Tibial nerve (tissue), 4 donors: Measurements from ENCODE around the gene SIAH2. TPM values are rescaled to one million over a fixed set of nuclear protein-coding genes. Genes with fewer than 3 reads are reported as not detected.
A peak's percentile ranks its signal among the peaks of the same experiment; 100 is the strongest.

Source experiments
- DNase-seq, 2 donors: peaks; one replicate each; pipeline ENCODE4 v3.0.0-alpha.2; 2019; ENCODE audit warnings: low spot score in 2 of 2
- H3K27ac ChIP-seq, 4 donors: fragments of 200-600 bp; sonication (generic) in 3 of 4; one replicate each; pipeline ENCODE4 v1.5.1; 2017 to 2019; ENCODE audit warnings: mild to moderate bottlenecking in 1 of 4
- H3K27me3 ChIP-seq, 2 donors: fragments of 200-600 bp; sonication (generic) in 1 of 2; one replicate each; pipeline versions ENCODE4 v1.5.1 to v1.6.0; 2017 to 2019
- H3K36me3 ChIP-seq, 3 donors: fragments of 200-600 bp; sonication (generic); one replicate each; pipeline ENCODE4 v1.5.1; 2018 to 2019
- H3K4me1 ChIP-seq, 4 donors: fragments of 200-600 bp; sonication (generic) in 3 of 4; one replicate each; pipeline ENCODE4 v1.5.1; 2017 to 2019
- H3K4me3 ChIP-seq, 4 donors: fragments of 200-600 bp; sonication (generic) in 3 of 4; one replicate each; pipeline ENCODE4 v1.5.1; 2017 to 2019; ENCODE audit warnings: mild to moderate bottlenecking in 1 of 4, moderate library complexity in 1 of 4
- H3K9me3 ChIP-seq, 4 donors: fragments of 200-600 bp; sonication (generic) in 3 of 4; one replicate each; pipeline ENCODE4 v1.5.1; 2017 to 2019
- EP300 ChIP-seq, 2 donors: sonication (generic); formaldehyde crosslinking; IDR thresholded peaks; one replicate each; pipeline ENCODE4 v1.6.1; 2017; ENCODE audit warnings: antibody characterized with exemption in 2 of 2, mild to moderate bottlenecking in 1 of 2
- POLR2A ChIP-seq, 2 donors: fragments of 450-650 bp; IDR thresholded peaks; one replicate each; pipeline ENCODE4 v1.6.1; 2017; ENCODE audit warnings: antibody characterized with exemption in 2 of 2, mild to moderate bottlenecking in 2 of 2, moderate library complexity in 2 of 2
- WGBS, 2 donors: methylation state at CpG; one replicate each; pipeline ENCODE4 v1.1.5; 2018; 5-methylcytosine and 5-hydroxymethylcytosine counted together
- total RNA-seq, 4 donors: library from RNA; depleted of rRNA; stranded (reverse); fragments of >200 nt; gene quantifications; one replicate each; pipeline ENCODE4 v1.1.0, GENCODE V29; 2016
- TF ChIP-seq, protein P1 (sequence below), 5 experiments: fragments of 200-600 bp in 3 of 5; fragments of 450-650 bp in 2 of 5; sonication (generic) in 3 of 5; IDR thresholded peaks; one replicate each; pipeline ENCODE4 v1.5.1; 2016 to 2019; ENCODE audit warnings: antibody characterized with exemption in 5 of 5, mild to moderate bottlenecking in 3 of 5, moderate library complexity in 2 of 5

Gene SIAH2, protein sequence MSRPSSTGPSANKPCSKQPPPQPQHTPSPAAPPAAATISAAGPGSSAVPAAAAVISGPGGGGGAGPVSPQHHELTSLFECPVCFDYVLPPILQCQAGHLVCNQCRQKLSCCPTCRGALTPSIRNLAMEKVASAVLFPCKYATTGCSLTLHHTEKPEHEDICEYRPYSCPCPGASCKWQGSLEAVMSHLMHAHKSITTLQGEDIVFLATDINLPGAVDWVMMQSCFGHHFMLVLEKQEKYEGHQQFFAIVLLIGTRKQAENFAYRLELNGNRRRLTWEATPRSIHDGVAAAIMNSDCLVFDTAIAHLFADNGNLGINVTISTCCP
- 10 to 100 TPM; 60.5 to 73.7 (median 62.7) TPM for total RNA-seq

DNA sequence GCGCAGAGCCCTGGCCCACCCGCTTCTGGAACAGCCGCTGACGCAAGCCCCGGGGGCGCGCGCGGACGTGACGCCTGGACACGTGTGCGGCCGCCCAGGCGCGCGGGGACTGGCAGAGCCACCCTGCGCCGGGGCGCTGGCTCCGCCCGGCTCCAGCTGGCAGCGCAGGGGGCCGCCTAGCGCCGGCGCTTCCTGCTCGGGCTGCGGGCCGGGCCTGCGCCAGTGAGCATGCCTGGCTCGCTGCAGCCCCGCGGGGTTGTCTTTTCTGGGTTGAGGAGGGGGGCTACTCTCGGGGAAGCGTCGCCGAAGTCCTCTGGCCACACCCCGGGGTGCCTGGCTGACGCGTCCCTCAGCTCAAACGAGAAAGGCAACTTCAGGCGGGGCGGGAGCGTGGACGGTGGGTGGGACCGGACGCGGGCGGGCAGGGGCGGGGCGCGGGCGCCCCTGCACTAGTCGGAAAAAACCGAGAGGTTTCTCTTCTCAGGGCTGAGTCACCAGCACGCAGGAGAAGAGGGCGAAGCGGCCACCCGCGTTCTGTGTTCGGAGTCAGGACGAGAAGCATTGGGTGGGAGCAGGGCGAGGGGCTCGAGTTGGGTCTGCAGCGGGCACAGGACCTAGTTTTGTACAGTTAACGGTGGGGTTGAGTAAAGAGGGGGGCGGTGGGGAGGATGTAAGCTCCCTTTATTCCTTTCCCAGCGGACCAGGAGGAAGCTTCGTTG, at the start of gene SIAH2:
TSS of gene SIAH2 (minus strand) at position 48 of the 719 bp plus-strand sequence. CDS start 320 bp downstream, outside the sequence.
- WGBS, 2 donors: 0% methylated on average over 22 to 37 of the region's 70 CpGs
- no peaks in the 10 kb centered on the region for H3K27me3 ChIP-seq
- DNase-seq: peak; percentile 85 to 86

DNA sequence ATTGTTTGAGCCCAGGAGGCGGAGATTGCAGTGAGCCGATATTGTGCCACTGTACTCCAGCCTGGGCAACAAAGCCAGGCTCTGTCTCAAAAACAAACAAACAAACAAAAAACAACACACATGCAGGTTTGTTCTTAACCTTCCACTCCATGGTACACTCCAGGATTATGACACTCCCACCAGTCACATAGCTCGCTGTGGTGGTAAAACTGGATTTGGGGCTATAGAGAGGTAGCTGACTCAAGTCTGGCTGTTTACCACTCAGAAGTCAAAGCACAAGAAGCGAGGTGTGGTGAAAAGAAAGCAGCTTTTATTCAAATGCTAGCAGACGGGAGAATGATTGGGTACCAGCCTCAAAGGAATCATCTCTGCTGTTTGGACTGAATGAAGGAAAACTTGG, 49.0 kb upstream of the SIAH2 start:
- Histone ChIP-seq H3K36me3 (no peaks in the 10 kb centered on the region), H3K27ac (no peak overlapping the region), H3K4me1 (no peaks in the 10 kb centered on the region), H3K9me3 (no peaks in the 10 kb centered on the region), H3K4me3 (no peak overlapping the region), H3K27me3 (peaks cover 0 to 6% of the 10 kb centered on the region in 2 donors)
- no peak for TF ChIP-seq EP300 (IDR thresholded peaks at IDR 0.05)
- TF ChIP-seq, protein P1, sequence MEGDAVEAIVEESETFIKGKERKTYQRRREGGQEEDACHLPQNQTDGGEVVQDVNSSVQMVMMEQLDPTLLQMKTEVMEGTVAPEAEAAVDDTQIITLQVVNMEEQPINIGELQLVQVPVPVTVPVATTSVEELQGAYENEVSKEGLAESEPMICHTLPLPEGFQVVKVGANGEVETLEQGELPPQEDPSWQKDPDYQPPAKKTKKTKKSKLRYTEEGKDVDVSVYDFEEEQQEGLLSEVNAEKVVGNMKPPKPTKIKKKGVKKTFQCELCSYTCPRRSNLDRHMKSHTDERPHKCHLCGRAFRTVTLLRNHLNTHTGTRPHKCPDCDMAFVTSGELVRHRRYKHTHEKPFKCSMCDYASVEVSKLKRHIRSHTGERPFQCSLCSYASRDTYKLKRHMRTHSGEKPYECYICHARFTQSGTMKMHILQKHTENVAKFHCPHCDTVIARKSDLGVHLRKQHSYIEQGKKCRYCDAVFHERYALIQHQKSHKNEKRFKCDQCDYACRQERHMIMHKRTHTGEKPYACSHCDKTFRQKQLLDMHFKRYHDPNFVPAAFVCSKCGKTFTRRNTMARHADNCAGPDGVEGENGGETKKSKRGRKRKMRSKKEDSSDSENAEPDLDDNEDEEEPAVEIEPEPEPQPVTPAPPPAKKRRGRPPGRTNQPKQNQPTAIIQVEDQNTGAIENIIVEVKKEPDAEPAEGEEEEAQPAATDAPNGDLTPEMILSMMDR (IDR thresholded peaks at IDR 0.05): no peak
- no peak for TF ChIP-seq POLR2A (IDR thresholded peaks at IDR 0.05)
- no peak for DNase-seq
- WGBS, 2 donors: 76 to 86% methylated on average over 5 of the region's 5 CpGs

More for the DNA sequence above, at the start of gene SIAH2:
- H3K27ac ChIP-seq: peak within 1 kb of the TSS; percentile 95 to 99 (median 96)
- H3K9me3 ChIP-seq: no peaks in the 10 kb centered on the region
- peaks cover 0 to 41% (median 12%) of the 10 kb centered on the region in 4 donors for H3K4me1 ChIP-seq
- peak; percentile 25 to 92 for TF ChIP-seq EP300 (IDR thresholded peaks at IDR 0.05)
- TF ChIP-seq, protein P1 (IDR thresholded peaks at IDR 0.05): no peak
- TF ChIP-seq POLR2A (IDR thresholded peaks at IDR 0.05): peak; percentile 86 to 99
- peak within 1 kb of the TSS; percentile 55 to 92 (median 86) for H3K4me3 ChIP-seq
- H3K36me3 ChIP-seq: no peaks in the 10 kb centered on the region

DNA sequence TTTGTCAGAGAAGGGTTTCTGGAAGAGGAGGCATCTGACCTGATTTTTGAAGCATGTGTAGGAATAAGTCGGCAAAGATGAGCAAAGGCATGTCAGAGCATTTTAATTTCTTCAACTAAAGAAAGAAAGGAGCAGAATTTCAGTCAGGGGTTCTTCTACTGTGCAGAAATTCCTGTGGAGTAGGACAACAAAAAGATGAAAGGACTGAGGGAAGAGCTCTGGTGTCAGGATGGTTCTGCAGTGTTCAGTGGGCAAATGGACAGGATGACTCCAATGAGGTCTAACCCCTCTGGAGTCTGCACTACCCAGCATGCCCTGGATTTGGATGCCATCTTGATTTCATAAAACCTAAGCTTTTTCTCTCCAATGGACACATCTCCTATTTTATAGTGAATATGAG, 47.7 kb upstream of the SIAH2 start:
- peaks cover 0 to 6% of the 10 kb centered on the region in 2 donors for H3K27me3 ChIP-seq
- WGBS, 2 donors: 77 to 83% methylated on average over 1 of the region's 1 CpG
- no peaks in the 10 kb centered on the region for H3K36me3 ChIP-seq
- TF ChIP-seq POLR2A (IDR thresholded peaks at IDR 0.05) (no peak), EP300 (IDR thresholded peaks at IDR 0.05) (no peak)
- TF ChIP-seq, protein P1 (IDR thresholded peaks at IDR 0.05): no peak
- H3K9me3 ChIP-seq: no peaks in the 10 kb centered on the region
- H3K27ac ChIP-seq: no peak overlapping the region
- H3K4me3 ChIP-seq: no peak overlapping the region
- no peaks in the 10 kb centered on the region for H3K4me1 ChIP-seq
- no peak for DNase-seq

DNA sequence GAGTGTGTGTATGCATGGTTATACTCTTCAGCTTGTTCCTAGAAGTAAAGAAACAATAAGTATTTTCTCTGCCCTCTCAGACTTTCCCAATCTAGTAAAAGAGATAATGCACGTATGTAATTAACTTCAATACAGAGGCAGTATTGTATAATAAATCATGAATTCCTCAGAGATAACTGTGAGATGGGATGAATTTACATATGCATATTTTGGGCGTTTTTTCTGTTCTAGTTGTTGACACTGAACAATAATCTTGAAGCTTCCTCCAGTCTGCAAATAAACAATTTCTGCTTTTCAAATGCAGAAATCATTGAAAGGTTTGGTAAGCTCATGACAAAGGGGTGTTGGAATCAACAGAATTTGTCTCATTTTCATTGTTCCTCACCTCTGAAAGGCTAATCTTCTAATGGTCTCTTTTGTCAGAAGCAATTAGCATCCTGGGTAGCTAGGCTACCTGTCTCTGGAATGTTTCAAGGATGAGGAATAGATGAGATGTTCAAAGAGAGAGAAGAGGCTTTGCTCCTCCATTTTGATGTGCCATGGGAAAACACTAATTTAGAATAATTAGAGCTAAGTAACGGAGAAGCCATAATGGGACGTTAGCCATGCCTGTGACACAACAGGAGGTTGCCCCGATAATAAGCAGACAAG, 43.3 kb upstream of the SIAH2 start:
- no peak overlapping the region for H3K4me3 ChIP-seq
- no peaks in the 10 kb centered on the region for H3K36me3 ChIP-seq
- no peak for DNase-seq
- no peaks in the 10 kb centered on the region for H3K9me3 ChIP-seq
- H3K27me3 ChIP-seq: no peaks in the 10 kb centered on the region
- H3K4me1 ChIP-seq: no peaks in the 10 kb centered on the region
- WGBS, 2 donors: 53 to 55% methylated on average over 5 of the region's 5 CpGs
- TF ChIP-seq POLR2A (IDR thresholded peaks at IDR 0.05) (no peak), EP300 (IDR thresholded peaks at IDR 0.05) (no peak)
- TF ChIP-seq, protein P1 (IDR thresholded peaks at IDR 0.05): no peak
- H3K27ac ChIP-seq: no peak overlapping the region
